Activated T-cell treated with anti-CD3 and anti-CD28 coated beads, Interleukin-2, amount 50 U/mL, for 24 hours (primary cell): Measurements from ENCODE around the gene PTGFRN.
A peak's percentile ranks its signal among the peaks of the same experiment; 100 is the strongest.

Experiments
- DNase-seq: peaks from one replicate; pipeline ENCODE4 v3.0.0-alpha.2; 2020
- H3K27ac Mint-ChIP-seq: 2 replicates; pipeline ENCODE4 v1.8.0; 2020; ENCODE audit warnings: mild to moderate bottlenecking, mixed read lengths
- H3K27me3 Mint-ChIP-seq: 2 replicates; pipeline ENCODE4 v1.8.0; 2020; ENCODE audit warnings: mixed read lengths
- H3K36me3 Mint-ChIP-seq: 2 replicates; pipeline ENCODE4 v1.8.0; 2020; ENCODE audit warnings: low read depth, mixed read lengths
- H3K4me1 Mint-ChIP-seq: 2 replicates; pipeline ENCODE4 v1.8.0; 2020; ENCODE audit warnings: low read depth, mixed read lengths
- H3K4me3 Mint-ChIP-seq: 2 replicates; pipeline ENCODE4 v1.8.0; 2020; ENCODE audit warnings: mild to moderate bottlenecking, moderate library complexity, mixed read lengths
- H3K9me3 Mint-ChIP-seq: 2 replicates; pipeline ENCODE4 v1.8.0; 2020; ENCODE audit warnings: mixed read lengths

PTGFRN gene

DNA sequence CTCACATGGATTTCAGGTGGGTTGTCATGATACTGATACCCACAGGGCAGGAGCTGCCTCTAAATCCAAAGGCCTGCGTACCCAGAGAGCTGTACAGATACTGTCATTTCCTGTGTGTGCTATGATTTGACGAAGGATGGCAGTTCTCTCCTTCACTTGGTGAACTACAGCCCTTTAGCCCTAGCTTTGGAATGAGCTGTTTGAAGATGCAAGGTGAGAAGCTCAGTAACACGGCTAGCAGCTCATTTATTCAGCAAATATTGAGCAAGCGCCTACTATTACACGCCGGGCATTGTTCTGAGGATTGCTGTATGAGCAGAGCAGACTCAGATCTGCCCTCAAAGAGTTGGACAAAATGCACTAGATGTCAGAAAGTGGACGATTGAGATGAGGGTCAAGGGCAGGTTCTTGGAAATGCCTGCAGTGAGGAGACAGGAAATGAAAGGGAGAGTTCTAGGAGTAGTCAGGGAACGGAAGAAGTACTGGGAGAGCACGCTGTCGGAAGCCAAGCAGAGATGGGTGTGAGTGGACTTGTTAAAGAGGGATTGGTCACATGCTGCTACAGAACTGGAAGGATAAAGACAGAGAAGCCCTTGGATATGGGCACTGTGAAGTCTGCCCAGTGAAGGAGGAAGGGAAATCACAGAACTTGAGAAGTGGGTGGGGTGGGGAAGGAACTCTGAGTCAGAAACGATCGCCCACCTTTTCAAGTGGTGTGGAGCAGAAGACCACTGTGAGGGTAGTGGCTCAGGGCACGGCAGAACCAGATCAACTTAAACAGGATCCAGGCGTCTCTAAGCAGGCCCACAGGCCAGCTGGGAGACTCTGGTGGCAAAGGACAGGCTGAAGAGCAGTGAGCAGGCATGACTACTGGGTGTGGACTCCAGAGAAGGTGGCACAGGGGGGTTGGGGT is 7.1 kb downstream of the PTGFRN start:
- Mint-ChIP-seq H3K9me3 (no peaks in the 10 kb centered on the region), H3K4me3 (no peak overlapping the region), H3K27me3 (peaks cover 3% of the 10 kb centered on the region), H3K27ac (no peak overlapping the region), H3K36me3 (no peaks in the 10 kb centered on the region), H3K4me1 (peaks cover 8% of the 10 kb centered on the region)
- no peak for DNase-seq

DNA sequence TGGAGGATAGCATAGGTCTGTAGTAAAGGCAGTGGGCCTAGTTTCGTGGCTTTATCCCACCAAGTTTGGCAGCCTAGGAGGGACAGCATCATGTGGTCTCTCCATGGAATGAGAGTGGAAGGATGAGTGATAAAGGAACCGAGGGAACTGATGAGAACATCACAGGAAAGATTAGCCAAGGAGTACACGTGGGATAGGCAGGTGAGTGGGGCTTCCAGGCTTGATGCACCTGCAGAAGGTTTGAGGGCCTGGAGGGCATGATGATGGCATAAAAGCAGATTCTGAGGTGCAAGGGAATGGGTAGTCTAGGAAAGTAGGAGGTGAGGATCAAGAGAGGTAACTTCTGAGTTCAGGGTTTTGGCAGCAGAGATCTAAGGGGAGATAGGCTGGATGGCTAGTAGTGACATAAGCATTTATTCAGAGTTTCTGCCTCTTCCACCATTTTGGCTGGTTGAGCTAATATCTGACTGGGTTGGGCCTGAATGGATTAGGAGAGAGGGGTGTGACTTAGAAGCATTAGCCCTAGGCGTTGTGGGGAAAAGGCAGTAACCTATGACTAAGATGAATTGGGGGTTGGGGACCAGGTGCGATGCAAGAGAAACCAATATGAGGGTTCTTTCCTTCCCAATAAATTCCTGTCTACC is 9.1 kb downstream of the PTGFRN start:
- DNase-seq, result no peak
- Mint-ChIP-seq H3K4me3 (no peak overlapping the region), H3K27ac (no peak overlapping the region), H3K36me3 (no peaks in the 10 kb centered on the region), H3K27me3 (peaks cover 3% of the 10 kb centered on the region), H3K4me1 (peaks cover 8% of the 10 kb centered on the region), H3K9me3 (no peaks in the 10 kb centered on the region)

DNA sequence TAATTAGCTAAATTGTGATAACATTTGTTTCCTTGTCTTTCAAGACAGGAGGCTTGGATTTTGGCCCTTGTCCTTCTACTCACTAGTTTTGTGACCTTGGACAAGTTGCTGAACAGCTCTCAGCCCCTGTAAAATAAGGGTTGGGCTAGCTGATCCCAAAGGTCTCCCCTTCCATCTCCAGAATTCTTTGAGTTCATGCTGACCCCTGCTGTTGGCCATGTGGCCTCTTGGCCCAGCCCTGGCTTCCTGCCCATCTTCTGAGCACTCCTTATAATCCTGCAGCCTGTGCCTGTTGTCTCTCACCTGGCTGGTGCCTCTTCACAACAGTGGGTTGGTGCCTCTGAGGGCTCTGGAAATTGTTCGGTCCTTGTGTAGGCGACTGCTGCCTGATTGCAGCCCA is 10.1 kb downstream of the PTGFRN start:
- Mint-ChIP-seq H3K4me3 (no peak overlapping the region), H3K4me1 (peaks cover 8% of the 10 kb centered on the region), H3K27ac (peak overlapping the region; percentile 47), H3K27me3 (peaks cover 3% of the 10 kb centered on the region), H3K9me3 (no peaks in the 10 kb centered on the region), H3K36me3 (no peaks in the 10 kb centered on the region)
- DNase-seq, result no peak

DNA sequence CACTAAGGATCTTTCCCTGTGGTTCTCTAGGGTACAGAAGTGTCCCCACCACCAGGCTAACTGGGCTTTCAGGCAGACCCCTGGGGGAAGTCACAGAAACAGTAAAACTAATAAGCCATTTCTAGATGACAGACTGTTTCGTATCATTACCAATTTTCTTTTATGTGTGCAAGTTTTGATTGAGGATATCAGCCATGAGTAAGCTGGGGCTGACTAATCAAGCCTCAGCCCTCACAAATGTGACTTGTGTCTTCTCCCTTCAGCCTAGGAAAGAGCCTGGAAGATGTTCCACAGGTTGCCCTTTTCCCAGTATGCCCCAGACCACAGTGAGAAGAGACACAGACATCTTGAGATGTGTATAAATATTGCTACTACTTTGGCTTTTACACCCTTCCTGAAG is 10.5 kb downstream of the PTGFRN start:
- H3K27ac Mint-ChIP-seq, result peak overlapping the region; percentile 47
- peaks cover 3% of the 10 kb centered on the region for H3K27me3 Mint-ChIP-seq
- DNase-seq, result no peak
- H3K9me3 Mint-ChIP-seq, result no peaks in the 10 kb centered on the region
- H3K4me3 Mint-ChIP-seq, result no peak overlapping the region
- H3K4me1 Mint-ChIP-seq, result peaks cover 8% of the 10 kb centered on the region
- no peaks in the 10 kb centered on the region for H3K36me3 Mint-ChIP-seq

DNA sequence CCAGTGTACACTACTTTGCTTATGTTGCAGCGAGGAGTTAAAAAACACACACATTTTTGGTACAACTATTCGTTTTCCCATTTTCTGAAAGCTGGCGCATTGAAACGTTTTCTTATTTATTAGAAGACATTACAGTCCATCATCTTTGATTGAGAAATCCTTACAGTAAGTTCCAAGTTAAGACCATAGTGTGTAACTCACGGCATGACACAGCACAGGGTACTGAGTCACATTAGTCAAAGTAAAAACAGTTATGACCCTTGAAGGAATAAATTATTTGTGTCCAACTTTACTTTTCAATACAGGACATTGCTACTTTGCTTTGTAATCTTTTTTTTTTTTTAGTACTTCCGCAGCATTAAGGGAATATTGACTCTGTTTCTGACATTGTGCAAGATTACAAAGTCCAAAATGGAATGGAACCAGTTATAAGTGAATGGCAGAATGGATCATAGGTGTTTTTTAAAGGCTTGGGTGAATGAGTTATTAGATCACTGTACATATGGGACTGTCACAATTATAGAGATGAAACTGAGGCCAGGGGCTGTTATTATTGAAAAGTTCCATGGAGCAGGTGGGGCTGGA is 11.7 kb downstream of the PTGFRN start:
- H3K27ac Mint-ChIP-seq, result peak overlapping the region; percentile 26
- H3K4me3 Mint-ChIP-seq, result no peak overlapping the region
- peaks cover 3% of the 10 kb centered on the region for H3K27me3 Mint-ChIP-seq
- no peaks in the 10 kb centered on the region for H3K36me3 Mint-ChIP-seq
- H3K4me1 Mint-ChIP-seq, result peaks cover 8% of the 10 kb centered on the region
- DNase-seq, result no peak
- no peaks in the 10 kb centered on the region for H3K9me3 Mint-ChIP-seq

DNA sequence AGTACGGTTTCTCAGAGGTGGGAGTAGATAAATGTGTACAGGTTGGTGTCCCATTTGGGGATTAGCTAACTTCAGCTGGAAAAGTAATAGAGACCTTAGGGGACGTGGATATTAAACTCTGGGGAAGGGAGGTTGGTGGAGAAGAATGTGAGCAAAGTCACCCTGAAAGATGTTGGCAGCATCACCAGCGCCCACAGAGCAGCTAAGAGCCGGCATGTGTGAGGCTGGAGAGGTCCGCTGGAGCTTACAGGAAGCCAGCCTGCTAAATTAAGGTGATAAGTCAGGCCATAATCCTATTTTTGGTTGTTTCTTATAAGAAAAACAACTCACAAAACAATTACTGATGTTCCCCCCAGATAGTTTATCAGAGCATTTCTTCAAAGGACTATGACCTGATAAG is 12.2 kb downstream of the PTGFRN start:
- peaks cover 3% of the 10 kb centered on the region for H3K27me3 Mint-ChIP-seq
- H3K36me3 Mint-ChIP-seq, result no peaks in the 10 kb centered on the region
- no peaks in the 10 kb centered on the region for H3K9me3 Mint-ChIP-seq
- DNase-seq, result no peak
- H3K27ac Mint-ChIP-seq, result peak overlapping the region; percentile 26
- H3K4me3 Mint-ChIP-seq, result no peak overlapping the region
- peaks cover 8% of the 10 kb centered on the region for H3K4me1 Mint-ChIP-seq

DNA sequence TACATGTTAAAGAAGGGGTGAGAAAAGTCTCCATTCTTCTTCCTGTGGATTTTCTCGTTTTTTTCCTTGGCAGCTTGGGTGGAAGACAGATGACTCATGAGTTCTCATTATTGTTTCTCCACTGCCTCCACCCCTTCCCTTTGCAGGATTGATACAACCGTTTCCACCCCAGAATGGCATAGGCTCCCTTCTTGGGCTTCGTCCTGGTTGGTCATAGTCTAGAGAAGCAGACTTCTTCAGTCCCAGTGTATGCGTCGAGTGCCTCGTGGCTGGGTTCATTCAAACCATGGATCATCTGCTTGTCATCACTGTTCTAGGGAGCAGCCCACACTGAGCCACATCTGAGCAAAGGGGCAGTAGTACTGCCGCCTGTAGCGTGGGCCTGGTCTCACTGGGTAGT is 13.7 kb downstream of the PTGFRN start:
- DNase-seq, result no peak
- Mint-ChIP-seq H3K27me3 (peaks cover 3% of the 10 kb centered on the region), H3K36me3 (no peaks in the 10 kb centered on the region), H3K4me1 (peaks cover 8% of the 10 kb centered on the region), H3K9me3 (no peaks in the 10 kb centered on the region), H3K27ac (no peak overlapping the region), H3K4me3 (no peak overlapping the region)

DNA sequence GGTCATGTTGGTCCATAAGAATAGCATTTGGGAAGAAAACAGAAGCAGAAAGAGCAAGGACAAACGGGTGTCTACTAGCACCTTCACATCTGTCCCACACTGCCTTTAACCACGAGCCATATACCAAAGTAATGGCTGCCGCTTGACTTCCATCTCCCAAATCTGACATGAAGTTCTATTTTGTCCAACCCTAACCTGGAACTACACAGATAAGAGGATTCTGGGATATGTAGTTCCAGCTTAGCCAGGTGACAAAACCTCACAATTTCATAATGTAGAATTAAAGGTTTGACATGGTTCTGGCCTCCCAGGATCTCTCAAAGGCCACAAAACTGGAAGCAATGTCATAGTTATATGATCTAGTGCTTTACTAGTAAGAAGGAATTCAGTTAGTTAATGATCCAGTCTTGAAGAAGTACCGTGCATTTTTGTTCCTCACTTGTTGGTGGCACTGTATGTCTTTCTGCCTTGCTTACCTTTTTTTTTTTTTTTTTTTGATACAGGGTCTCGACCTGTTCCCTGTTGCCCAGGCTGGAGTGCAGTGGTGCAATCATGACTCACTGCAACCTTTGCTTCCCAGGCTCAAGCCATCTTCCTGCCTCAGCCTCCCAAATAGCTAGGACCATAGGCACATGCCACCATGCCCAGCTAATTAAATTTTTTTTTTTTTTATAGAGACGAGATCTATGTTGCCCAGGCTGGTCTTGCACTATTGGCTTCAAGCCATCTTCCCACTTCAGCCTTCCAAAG is 17.5 kb downstream of the PTGFRN start:
- no peaks in the 10 kb centered on the region for H3K27me3 Mint-ChIP-seq
- peaks cover 9% of the 10 kb centered on the region for H3K4me1 Mint-ChIP-seq
- no peaks in the 10 kb centered on the region for H3K9me3 Mint-ChIP-seq
- no peaks in the 10 kb centered on the region for H3K36me3 Mint-ChIP-seq
- no peak overlapping the region for H3K4me3 Mint-ChIP-seq
- H3K27ac Mint-ChIP-seq, result no peak overlapping the region
- no peak for DNase-seq

DNA sequence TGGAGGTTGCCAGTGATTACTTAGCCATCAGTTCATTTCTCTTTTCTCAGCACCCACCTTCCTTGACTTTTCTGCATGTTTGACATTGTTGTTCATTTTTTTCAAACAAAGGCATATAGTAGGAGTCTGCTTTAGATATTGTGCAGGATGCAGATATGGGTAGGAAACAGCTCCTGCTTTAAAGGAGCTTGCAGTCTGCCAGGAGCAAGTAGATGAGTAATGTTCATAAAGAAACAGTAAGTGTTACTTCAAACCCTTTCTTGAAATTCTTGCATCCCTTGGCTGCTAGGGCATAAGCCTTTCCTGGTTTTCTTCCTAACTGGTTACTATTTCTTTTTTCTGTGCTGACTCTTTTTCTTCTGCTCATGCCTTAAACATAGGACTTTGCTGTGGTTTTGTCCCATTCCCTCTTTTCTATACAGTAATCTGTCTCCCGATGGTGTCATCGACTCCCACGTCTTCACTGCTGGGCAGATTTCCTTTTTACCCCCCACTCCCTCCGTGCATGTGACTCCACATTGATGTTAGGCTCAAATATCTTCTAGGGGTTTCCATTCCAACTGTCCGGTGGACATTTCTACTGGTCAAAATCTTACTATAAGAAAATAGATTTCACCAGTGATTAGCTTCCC is 20.4 kb downstream of the PTGFRN start:
- no peaks in the 10 kb centered on the region for H3K36me3 Mint-ChIP-seq
- no peak for DNase-seq
- H3K4me3 Mint-ChIP-seq, result no peak overlapping the region
- no peaks in the 10 kb centered on the region for H3K9me3 Mint-ChIP-seq
- H3K4me1 Mint-ChIP-seq, result peaks cover 31% of the 10 kb centered on the region
- no peaks in the 10 kb centered on the region for H3K27me3 Mint-ChIP-seq
- H3K27ac Mint-ChIP-seq, result no peak overlapping the region

DNA sequence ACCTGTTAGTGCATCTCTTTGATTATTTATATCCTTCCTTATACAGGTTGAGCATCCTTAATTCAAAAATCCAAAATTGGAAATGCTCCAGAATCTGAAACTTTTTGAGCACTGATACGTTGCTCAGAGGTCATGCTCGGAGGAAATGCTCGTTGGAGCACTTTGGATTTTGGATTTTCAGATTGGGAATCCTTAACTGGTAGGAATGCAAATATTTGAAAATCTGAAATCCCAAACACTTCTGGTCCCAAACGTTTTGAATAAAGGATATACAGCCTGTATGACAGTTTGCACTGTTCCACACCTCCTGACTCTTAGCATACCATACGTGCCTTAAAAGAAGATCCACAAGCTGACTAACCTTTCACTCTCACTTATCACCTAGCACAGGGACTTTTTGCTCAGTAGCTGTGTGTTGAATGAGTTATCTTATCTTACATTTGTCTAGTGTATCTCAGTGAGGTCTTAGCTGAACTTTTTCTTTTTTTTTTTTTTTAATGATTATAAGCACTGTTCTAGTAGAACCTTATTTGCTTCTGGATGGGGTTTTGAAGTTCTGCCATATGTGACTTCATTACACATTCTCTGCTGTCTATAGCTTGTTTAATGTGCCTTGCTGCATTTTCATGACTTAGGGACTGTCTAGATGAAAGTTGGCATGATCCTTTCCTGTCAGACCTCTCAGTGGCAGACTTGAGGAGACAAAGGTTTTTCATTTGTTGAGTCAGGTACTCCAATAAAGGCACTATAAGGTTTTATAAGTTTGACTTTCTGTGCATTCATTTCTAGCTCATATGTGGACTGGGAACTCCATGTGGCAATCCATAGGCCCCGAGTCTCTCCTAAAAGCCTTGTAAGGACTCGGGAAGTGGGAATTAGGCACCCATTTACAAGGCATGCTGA is 21.6 kb downstream of the PTGFRN start:
- H3K4me3 Mint-ChIP-seq, result no peak overlapping the region
- peak overlapping the region; percentile 24 for H3K27ac Mint-ChIP-seq
- H3K36me3 Mint-ChIP-seq, result no peaks in the 10 kb centered on the region
- H3K9me3 Mint-ChIP-seq, result no peaks in the 10 kb centered on the region
- H3K27me3 Mint-ChIP-seq, result no peaks in the 10 kb centered on the region
- DNase-seq, result no peak
- peaks cover 32% of the 10 kb centered on the region for H3K4me1 Mint-ChIP-seq

DNA sequence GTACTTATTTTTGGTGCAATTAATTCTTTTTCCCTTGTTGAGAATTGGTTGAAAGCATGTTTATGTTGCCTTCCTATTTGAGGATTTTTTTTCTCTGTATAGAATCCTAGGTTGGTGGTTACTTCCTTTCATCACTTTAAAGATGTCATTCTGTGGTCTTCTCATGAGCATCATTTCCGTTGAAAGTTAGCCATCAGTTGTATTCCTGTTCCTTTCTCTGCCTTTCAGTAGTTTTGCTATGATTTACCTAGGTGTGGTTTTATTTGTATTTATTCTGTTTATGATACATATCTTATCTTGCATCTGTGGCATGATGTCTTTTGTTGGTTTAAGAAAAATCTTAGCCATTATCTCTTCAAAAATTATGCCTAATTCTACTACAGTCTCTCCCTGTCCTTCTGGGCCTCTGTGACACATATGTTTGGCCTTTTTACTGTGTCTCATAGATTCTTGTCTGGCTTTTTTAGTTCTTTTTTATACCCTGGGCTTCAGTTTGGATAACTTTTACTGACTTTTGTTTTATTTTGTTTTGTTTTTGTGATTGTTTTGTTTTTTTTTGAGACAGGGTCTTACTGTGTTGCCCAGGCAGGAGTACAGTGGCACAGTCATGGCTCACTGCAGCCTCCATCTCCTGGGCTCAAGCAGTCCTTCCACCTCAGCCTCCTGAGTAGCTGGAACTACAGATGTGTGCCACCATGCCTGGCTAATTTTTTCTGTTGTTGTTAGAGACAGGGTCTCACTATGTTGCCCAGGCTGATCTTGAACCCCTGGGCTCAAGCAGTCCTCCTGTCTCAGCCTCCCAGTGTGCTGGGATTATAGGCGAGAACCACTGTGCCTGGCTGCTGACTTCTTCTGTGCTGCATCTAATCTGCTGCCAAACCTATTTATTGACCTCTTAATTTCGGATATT is 24.1 kb downstream of the PTGFRN start:
- Mint-ChIP-seq H3K27me3 (no peaks in the 10 kb centered on the region), H3K27ac (peak overlapping the region; percentile 52), H3K36me3 (no peaks in the 10 kb centered on the region), H3K4me3 (no peak overlapping the region), H3K4me1 (peaks cover 32% of the 10 kb centered on the region), H3K9me3 (no peaks in the 10 kb centered on the region)
- no peak for DNase-seq

DNA sequence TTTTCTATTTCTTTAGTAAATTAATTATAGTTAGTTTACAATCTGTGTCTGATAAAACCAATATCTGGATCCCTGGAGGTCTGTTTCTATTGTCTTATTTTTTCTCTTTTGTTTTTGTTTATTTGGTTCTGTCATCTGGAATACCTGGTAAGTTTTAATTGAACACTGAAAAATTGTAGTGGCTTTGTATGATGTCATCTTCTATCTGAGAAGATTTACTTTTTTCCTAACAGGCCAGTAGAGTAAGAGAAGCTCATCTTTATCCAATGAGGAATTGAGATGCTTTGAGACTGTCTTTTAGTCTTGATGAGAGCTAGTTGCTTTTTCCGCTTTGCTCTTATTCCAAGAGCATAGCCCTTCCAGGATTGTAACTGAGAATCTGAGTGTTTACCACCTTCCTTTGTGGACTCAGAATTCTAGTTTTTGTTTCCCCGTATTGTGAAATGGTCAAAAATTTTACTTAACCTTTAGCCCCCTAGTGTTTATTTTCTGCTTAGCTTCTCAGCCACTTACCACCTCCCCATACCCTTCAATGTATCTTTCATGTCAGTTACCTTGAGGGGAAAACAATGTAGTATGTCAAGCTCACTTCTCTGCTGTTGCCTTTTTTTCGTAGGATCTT is 25.0 kb downstream of the PTGFRN start:
- H3K4me1 Mint-ChIP-seq, result peaks cover 32% of the 10 kb centered on the region
- no peak overlapping the region for H3K4me3 Mint-ChIP-seq
- H3K36me3 Mint-ChIP-seq, result no peaks in the 10 kb centered on the region
- H3K9me3 Mint-ChIP-seq, result no peaks in the 10 kb centered on the region
- H3K27ac Mint-ChIP-seq, result no peak overlapping the region
- DNase-seq, result no peak
- H3K27me3 Mint-ChIP-seq, result no peaks in the 10 kb centered on the region
